Measurements from ENCODE around the gene TACR2.

Gene TACR2

GRCh38 chr10:69408318-69409175, 8.2 kb downstream of the TACR2 start:
- TF ChIP-seq CTCF (IDR thresholded peaks at IDR 0.05; ENCODE audit: insufficient read depth, low read depth, low read length, missing control alignments): peak; percentile 55
- DNase-seq (ENCODE audit: low read depth): peak; percentile 93
- H3K4me3 ChIP-seq (ENCODE audit: low read length): peak overlapping the region; percentile 28

DNA sequence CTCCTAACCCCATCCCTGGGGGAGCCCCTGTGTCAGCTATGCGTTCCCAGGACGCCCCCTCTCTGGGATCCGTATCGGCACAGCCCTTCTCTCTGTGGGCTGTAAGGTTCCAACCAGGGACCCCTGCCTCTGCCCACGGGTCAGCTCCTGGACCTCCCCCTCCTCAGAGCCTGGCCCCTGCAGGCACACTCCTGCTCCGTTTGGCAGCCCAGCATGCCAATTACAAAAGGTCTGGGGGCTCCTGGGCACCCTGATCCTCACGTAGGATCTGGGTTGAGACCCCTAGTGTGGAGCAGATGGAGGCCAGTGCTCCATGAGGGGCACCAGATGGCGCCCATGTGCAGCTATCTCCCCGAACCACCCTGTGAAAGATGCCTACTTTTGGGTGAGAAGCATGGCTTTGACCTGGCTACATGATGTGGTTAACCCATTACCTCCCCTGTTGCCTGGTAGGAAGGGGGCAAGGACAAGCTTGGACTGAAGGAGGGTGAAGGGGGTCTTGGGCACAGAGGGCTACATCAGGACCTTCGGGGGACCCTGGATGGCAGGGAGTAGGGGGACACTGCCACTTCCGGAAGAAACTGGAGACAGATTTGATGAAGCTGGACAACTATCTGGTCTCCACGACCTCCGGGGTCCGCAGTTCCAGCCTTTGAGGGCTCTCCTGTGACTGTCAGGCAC, 9.0 kb downstream of the TACR2 start:
- H3K4me3 ChIP-seq (ENCODE audit: low read length): no peak overlapping the region
- TF ChIP-seq CTCF (IDR thresholded peaks at IDR 0.05; ENCODE audit: insufficient read depth, low read depth, low read length, missing control alignments): no peak
- no peak for DNase-seq (ENCODE audit: low read depth)

- no peak for DNase-seq (ENCODE audit: low read depth)
- H3K4me3 ChIP-seq (ENCODE audit: low read length): no peak overlapping the region
- no peak for TF ChIP-seq CTCF (IDR thresholded peaks at IDR 0.05; ENCODE audit: insufficient read depth, low read depth, low read length, missing control alignments)
Observed at GRCh38 chr10:69406816-69407580, 9.7 kb downstream of the TACR2 start.

- no peak overlapping the region for H3K4me3 ChIP-seq (ENCODE audit: low read length)
- peak; percentile 66 for DNase-seq (ENCODE audit: low read depth)
- TF ChIP-seq CTCF (IDR thresholded peaks at IDR 0.05; ENCODE audit: insufficient read depth, low read depth, low read length, missing control alignments): no peak
Observed at GRCh38 chr10:69406302-69406811, 10.4 kb downstream of the TACR2 start.

GRCh38 chr10:69405221-69405620, 11.5 kb downstream of the TACR2 start:
- DNase-seq (ENCODE audit: low read depth): peak; percentile 40
- TF ChIP-seq CTCF (IDR thresholded peaks at IDR 0.05; ENCODE audit: insufficient read depth, low read depth, low read length, missing control alignments): no peak

GRCh38 chr10:69404786-69405185, 11.9 kb downstream of the TACR2 start:
- DNase-seq (ENCODE audit: low read depth): no peak
- TF ChIP-seq CTCF (IDR thresholded peaks at IDR 0.05; ENCODE audit: insufficient read depth, low read depth, low read length, missing control alignments): no peak

More at GRCh38 chr10:69405221-69405620, 11.5 kb downstream of the TACR2 start:
- no peak overlapping the region for H3K4me3 ChIP-seq (ENCODE audit: low read length)

More at GRCh38 chr10:69404786-69405185, 11.9 kb downstream of the TACR2 start:
- no peak overlapping the region for H3K4me3 ChIP-seq (ENCODE audit: low read length)
